GM18499 (cell line): ENCODE results near the gene INHA.

Source experiments
- ATAC-seq: cut with Tn5 transposase; IDR thresholded peaks from one replicate; pipeline ENCODE4 v1.9.1; 2021; ENCODE audit warnings: moderate number of reproducible peaks; ENCODE audit not compliant: insufficient read depth, unreplicated experiment

The INHA gene

DNA sequence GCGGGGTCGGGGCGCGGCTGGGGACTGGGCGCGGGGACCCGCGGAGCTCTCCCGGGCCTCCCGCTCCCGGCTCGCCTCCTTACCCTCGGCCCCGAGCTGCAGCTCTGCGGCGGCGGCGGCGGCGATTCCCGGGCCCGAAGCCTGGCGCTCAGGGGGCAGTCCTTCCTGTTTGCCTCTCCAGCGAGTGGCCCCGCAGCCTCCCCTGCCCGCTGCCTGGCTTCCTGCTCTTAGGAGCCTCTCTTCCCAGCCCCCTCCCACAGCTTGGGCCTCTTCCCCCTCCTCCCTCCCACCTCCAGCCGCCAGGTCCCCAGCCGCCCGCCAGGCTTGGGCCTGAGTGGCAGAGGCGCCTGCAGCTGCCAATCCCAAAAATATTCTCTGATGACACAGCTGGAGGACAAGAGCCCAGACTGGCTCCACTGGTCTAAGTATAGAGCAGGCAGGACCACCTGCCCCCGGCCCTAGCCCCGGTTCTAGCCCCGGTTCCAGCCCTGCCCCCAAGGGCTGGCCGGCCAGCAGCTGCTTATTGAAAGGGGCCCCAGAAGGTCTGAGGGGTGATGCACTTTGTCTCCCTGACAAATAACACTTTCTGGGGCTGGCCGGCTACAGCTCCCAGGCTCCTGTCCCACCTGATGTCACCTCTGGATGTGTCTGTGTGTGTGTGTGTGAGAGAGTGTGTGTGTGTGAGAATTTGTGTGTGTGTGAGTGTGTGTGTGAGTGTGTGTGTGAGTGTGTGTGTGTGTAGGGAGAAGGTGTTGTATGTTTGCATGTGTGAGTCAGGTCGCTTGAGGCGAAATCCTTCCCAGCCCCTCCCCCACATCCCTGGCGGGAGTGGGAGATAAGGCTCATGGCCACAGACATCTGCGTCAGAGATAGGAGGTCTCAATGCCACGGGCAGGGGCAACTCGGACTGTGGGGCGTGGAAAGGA lies 536 bp upstream of the INHA start, which contains the start of gene OBSL1:
OBSL1 (minus strand) TSS at position 229 of the 926 bp plus-strand sequence. CDS start 307 bp downstream, outside the sequence.
- ATAC-seq, result no peak

DNA sequence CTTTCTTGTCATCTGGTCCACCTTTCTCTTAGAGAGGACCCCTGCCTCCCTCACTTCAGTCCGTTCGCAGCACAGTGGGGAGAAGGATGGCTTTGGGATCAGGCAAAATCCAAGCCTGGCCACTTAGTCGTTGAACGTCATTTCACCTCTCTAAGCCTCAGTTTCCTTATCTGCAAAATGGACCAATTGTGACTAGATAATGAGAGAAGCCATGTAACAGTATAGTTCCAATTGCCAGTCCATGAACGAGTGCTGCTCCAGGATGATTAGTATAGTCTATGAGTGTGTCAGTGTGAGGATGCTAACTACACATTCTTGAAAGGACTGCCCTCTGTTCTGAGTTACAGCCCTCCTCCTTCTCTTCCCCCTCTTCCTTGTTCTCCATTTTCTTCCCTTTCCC lies 1.1 kb downstream of the INHA start:
- no peak for ATAC-seq

DNA sequence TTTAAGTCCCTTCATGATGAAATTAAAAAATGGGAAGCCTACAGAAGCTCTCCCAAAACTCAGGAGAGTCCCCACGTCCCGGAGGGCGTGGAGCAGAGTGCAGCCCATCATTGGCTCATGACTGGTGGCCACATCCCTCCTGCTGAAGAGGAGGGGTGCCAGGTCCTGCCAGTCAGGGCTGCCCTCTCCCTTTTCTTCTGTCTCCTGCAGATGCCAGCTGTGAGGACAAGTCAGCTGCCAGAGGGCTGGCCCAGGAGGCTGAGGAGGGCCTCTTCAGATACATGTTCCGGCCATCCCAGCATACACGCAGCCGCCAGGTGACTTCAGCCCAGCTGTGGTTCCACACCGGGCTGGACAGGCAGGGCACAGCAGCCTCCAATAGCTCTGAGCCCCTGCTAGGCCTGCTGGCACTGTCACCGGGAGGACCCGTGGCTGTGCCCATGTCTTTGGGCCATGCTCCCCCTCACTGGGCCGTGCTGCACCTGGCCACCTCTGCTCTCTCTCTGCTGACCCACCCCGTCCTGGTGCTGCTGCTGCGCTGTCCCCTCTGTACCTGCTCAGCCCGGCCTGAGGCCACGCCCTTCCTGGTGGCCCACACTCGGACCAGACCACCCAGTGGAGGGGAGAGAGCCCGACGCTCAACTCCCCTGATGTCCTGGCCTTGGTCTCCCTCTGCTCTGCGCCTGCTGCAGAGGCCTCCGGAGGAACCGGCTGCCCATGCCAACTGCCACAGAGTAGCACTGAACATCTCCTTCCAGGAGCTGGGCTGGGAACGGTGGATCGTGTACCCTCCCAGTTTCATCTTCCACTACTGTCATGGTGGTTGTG lies 2.6 kb downstream of the INHA start:
- ATAC-seq, result no peak

DNA sequence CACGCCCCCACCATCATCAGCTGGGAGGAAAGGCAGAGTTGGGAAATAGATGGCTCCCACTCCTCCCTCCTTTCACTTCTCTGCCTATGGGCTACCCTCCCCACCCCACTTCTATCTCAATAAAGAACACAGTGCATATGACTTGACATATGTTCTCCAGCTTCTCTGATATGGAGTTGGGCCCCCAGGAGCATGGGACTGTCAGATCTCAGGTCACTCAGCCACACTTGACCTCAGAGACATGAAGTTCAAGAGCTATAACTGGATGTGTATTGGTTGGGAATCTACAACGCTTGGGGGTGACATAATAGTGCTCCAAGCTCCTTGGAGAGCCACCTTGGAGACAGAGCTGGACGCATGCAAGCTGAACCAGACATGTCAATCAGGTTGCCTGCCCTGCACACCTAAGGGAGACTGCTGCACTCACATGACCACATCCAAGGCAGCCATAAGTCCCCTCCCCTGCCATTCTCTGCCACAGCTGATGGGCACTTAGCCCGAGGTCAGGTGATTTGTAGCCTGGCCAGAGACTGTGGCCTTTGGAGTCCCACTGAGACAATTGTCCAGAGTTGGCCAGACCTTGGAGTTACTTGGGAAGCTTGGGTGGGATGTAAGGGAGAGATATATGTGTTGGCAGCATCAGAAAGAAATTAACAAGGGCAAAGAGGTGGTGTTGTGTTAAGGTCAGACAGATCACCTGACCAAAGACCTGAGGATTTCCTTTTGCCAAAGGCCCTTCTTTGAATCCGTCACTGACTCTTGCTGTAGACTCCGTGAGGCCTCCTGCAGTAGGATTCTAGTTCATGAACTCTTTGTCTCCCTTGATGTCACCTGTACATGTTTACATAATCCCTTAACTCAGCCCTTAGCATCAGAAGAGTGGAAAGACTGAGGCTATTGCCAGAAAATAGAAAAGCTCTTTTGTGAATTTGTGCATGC lies 3.7 kb downstream of the INHA start:
- no peak for ATAC-seq

DNA sequence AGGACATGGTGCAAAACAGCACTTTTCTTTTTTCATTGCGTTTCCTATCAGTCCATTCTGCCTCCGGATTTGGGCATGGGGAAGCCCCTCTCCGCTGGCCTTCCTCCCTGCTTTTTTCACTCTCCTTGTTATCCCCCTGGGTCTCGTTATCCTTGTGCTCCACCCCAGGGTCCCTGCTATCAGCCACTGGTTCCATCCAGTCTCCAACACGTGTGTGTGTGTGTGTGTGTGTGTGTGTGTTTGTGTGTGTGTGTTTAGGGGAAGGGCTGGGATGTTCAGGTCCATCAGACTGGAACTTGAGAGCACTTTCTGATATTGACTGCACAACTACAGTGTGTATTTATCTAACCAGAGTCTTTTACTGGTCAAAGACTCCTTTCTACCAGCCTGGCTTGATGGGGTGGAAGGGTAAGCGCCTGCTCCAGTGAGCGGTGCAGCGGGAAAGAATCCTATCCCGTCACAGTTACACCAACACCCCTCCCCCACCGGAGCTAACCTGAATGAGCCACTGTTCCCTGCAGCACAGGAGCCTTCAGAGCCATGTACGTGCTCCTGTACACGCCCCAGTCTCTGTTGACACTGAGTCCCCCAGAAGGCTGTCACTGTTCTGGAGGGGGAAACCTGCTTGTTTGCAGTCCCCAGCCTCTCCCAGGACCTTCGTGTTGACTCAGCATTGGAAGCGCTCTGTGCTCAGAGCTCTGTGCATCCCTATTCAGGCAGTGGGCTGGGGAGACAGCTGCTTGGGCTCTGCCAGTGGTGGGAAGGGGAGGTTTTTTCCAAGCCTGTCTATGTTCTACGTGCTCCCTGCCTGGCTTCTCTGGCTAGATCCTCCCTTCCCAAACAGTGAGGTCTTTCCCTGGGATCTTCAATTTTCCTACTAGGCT lies 4.6 kb downstream of the INHA start:
- ATAC-seq, result no peak

DNA sequence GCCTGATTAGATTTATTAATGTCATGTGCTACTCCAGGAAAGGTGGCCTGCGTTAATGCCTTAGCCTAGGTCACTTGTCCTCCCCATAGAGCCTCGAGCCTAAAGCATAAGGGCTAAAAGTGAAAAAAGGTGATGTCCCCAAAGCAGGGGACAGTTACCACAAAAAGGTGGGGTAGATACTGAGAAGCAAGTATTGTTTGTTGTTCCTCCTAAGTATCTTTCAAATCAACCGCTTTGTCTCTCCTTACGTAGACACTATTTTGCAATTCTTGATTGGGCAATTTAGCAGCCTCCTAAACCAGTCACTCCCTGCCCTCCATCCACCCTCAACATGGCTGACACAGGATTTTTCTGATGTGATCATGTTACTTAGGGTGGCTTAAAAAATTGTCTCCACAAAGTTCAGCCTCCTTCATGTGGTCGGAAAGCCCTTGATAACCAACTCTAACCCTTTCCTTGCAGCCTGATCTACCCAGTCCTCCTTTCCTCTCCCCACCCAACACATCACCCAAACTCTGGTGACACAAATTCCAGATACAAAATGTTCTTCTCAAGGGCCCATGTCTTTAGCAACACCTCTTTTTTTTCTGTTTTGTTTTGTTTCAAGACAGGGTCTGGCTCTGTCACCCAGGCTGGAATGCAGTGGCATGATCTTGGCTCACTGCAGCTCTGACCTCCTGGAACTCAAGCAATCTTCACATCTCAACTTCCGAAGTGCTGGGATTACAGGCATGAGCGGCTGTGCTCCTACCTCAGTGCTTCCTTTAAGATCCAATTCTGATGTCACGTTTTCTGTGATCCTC lies 6.9 kb downstream of the INHA start:
- ATAC-seq, result no peak

DNA sequence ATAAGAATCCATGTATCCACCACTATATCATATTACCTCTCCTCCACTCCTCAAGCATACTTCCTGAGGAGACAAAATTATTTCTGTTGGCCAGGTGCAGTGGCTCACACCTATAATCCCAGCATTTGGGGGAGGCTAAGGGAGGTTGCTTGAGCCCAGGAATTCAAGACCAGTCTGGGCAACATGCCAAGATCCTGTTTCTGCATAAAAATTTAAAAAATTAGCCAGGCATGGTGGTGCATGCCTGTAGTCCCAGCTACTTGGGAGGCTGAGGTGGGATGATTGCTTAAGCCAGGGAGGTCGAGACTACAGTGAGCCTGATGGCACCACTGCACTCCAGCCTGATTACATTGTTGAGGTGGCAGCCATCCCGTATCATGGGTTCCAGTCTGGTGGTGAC lies 9.2 kb downstream of the INHA start:
- no peak for ATAC-seq

DNA sequence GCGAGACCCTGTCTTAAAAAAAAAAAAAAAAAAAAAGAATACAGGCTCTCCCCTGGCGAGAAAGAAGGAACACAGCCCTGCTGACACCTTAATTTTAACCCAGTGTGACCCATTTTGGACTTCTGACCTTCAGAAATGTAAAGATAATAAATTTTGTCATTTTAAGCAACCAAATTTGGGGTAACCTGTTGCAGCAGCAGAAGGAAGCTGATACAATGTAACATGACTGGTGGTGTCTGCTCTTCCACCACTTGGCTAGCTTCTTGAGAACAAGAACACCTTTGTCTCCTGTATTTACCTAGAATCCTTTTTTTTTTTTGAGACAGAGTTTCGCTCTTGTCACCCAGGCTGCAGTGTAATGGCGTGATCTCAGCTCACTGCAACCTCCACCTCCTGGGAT lies 19.0 kb downstream of the INHA start:
- no peak for ATAC-seq

DNA sequence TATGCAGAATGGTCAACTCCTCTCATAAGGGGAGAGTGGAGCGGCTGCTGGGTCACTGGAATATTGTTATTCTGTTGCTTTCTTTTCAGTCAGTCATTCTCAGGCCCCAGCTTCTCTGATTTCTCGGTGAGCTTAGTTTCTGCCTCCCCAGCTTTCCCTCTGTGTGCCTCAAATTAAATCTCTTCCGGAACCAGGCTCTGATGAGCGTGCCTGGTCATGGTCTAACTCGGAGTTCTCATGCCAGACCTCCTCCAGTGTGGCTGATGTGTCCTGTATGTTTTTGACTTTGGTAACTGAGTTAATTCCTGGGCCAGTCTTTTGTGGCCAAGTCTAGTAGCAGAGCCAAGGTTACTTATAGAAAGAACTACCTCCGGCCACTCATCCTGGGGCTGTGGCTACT lies 20.6 kb downstream of the INHA start:
- ATAC-seq, result no peak

DNA sequence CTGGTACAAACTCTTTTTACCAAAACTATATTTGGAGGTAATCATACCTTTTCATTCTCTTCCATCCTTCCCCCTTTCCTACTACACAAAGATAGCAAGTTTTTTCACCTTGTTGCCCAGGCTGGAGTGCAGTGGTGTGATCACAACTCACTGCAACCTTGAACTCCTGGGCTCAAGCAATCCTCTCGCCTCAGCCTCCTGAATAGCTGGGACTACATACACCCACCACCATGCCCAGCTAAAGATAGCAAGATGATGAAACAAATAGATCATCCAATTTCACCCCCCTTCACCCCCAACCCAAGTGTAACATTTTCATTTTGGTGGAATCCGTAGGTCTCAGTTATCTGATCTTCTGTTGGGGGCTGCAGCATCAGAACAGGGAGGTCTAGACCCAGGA lies 21.0 kb downstream of the INHA start:
- ATAC-seq, result no peak

DNA sequence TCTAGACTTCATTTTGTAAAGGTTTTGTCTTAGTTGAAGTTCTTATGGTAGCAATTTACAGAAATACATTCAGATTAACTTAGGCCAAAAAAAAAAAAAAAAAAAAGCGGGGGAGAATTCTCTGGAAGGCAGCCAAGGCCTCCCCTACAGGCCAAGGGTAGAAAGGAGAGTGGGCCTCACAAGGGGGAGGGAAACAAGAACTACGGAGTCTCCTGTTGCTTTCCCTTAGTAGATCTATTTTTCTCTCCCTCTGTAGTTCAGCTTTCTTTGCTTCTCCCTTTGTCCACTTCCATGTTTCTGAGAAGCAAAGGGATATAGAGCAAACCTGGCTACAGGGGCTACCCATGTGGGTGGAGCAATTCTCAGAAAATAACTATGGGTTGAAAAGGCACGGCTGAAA lies 23.1 kb downstream of the INHA start:
- no peak for ATAC-seq

DNA sequence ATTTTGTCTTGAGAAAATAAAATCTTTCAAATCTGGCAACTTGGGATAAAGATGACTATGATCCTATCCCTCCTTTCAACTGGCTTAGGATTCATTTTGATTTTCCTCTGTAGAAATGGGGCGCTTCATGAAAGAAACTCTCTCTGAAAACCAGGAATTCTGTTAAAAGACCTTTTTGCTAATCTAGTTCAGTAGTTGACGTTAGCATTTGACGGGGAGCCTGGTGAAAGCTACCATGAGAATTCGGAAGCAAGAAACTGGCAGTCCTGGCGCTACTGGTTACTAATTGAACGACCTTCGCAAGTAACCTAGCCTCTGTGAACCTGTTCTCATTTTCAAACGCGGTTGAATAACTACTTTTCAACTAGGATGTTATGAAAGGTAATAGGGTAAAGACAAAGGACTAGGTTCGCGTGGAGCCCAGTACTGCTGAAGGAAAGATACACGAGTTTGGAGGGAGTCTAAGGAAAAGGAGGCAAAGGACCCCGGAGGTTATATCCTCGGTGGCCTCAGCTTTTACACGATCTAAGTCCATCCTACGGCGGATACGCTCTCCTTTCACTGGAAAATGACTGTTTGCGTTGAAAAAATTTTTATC lies 24.9 kb downstream of the INHA start:
- ATAC-seq, result no peak

DNA sequence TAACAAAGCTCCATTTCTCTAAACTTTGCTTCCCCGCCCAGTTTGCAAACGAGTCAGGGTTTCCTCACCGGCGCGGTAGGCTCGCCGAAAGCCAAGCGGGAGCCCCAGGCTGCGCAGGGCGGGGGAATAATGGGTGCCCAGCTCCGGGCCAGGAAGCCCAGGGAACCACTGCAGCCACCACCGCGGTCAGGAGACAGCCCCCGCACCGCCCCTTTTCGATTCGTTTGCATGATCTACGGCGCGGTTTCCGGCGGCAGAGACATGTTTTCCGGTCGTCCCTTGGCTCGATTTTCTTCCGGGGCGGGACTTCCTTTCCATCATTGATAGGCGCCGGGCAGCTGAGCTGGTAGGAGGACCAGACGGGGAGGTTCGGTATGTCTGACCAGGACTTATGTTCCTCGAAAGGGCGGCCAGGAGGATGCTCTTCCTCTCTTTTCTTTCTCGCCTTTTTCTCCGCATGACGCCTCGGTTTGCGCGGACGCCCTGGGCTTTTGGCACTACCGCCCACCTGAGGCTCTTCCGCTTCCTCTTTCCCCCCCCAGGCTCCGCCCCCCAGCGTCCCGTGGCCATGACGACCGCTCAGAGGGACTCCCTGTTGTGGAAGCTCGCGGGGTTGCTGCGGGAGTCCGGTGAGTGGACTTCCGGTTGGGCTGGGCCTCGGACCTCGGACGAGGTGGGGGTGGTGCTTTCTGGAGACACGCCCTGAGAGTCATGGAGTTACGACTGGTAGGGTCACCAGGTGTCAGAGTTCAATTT lies 25.6 kb downstream of the INHA start, which contains the start of gene STK11IP:
STK11IP (plus strand) TSS at position 306 of the 756 bp plus-strand sequence; CDS start at position 569, 263 bp downstream.
- ATAC-seq, result peak; percentile 65

DNA sequence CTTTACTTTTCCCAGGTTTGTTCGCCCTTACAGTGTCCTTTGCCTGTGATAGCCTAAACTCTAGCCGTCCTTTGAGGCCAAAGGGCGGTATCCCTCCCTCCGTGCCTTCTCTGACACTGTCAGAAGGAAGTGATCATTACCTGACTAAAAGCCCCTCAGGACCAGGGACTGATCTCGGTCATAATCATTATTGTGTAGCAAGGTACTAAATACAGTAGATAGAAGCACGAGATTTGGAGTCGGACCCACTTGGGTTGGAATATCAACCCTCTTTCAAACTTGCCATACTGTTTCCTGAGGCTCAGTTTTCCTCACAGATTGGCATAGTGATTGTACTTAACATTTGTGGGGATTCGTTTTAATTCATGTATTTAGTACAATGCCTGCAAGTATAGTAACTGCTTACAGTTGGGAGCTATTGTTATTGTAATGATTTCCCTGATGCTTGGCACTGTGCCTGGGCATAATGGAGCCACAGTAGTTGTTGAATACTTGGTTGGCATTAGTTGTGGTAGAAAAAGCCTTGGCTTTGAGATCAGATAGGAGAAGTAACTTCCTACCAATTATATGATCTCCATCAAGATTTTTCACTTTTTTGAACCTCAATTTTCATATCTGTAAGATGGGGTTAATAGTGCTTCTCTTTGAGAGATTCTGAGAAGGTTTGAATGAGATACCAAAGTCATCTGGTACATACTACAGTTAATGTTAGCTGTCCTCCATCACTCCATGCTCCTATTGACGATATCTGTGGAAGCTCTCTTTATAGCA lies 26.4 kb downstream of the INHA start:
- ATAC-seq, result no peak

DNA sequence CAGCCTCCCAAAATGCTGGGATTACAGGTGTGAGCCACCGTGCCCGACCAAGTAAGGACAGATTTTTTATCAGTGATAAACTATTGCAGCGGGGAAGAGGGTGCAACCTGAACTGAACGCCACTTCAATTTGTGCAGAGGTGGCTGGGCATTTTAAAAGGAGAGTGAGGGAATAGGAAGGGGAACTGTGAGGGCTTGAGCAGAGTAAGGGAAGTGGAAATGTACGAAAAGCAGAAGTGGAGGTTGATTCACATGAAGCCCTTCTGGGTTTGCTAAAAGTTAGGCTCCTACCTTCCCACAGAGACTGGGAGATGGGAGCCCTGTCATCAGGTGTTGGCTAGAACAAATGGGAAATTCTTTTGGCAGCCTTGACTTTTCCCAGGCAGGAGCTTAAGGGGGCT lies 31.7 kb downstream of the INHA start:
- ATAC-seq, result no peak

DNA sequence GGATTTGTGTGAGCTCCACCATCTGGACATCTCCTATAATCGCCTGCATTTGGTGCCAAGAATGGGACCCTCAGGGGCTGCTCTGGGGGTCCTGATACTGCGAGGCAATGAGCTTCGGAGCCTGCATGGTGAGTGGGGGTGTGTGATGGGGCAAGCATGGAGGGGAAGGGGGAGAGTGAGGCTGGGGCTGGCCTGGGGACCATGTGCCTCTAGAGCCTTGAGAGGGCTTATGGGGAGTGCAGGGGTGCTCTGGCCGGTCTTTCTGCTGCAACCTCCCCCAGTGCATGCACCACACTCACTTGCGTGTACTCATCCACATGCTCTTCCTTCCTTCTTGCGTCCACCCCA lies 33.5 kb downstream of the INHA start:
- ATAC-seq, result no peak

DNA sequence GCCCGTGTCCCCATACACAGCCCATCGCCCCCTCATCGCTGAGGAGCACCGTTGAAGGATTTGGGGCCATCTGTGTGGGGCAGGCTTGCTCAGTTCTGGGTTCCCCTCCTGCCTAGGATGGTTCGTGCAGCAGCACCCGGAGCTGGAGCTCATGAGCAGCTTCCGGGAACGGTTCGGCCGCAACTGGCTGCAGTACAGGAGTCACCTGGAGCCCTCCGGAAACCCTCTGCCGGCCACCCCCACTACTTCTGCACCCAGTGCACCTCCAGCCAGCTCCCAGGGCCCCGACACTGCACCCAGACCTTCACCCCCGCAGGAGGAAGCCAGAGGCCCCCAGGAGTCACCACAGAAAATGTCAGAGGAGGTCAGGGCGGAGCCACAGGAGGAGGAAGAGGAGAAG lies 35.8 kb downstream of the INHA start:
- ATAC-seq, result no peak
